ENCODE measurements around the gene ZNF268.
A peak's percentile ranks its signal among the peaks of the same experiment; 100 is the strongest.

ZNF268 gene

DNA sequence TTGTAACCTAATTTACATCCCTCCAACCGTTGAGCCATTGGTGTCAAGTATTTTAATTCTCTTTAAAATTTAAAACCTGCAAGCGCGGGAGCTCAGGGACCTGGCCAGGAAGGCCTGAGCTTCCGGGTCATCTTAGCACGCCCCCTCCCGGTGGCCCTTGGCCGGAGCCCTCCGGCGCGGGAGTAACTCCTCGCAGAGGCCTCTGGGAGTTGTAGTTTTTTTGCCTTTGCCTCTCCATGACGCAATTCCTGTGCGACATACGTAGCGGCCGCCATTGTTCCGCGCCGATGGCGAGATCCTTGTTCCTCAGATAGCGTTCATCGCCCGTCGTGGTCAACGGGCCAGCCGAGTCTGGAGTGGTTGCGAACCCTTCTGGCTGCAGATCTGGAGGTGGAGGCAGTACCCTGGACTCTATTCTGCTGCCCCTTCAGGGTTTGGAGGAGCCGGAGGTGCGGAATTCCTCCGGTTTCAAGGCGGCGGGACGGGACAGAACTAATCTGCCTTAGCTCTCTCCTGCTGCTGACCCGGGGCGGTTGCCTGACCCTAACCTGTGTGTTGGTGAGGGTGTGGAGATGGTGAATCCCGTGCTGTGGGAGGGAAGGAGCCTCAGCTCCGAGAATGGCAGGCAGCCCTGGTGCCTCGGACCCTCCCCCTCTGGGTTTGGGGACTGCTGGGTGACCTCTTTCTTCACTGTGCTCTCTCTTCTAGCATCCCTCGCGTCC, at the start of gene ZNF268:
Gene ZNF268, plus strand, starts transcription at position 258 of the 722 bp plus-strand sequence. CDS start 503 bp downstream, outside the sequence.
- peak; percentile 84 for DNase-seq (ENCODE audit: low read depth)

DNA sequence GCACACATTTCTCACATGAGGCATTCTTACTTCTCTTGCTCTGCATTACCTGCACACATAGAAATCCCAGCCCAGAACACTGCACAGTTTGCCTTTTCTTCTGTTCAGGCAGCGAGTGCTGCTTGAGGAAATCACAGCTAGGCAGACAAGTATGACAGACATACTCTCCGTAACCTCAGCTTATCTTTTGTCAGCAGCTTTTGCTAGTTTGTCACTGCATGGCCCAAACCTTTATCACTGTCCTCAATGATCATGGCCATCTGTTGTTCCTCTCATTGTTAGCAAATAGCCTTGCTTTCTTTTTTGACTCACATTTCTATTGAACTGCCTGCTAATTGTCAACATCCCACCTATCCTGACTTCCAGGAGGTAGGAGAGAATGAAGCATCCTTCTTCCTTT, 45.5 kb upstream of the ZNF268 start:
- DNase-seq (ENCODE audit: low read depth), result no peak

DNA sequence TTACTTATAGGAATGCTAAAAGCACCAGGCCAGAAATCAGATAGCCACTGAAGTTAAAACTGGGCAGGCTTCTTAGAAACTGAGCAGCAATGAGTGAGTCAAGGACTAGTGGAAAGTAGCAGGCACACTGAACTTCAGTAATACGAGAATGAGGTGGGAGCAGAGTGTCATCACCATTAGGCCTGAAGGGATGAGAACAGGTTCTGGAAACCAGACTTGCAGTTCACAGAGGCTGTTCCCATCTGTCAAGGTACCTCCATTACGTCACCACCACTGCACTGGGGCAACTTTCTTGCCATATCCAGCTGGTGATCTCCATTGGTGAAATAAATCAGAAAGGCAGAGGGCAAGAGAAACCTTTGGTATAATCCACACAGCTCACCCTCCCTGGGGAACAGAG, 35.3 kb upstream of the ZNF268 start:
- no peak for DNase-seq (ENCODE audit: low read depth)

DNA sequence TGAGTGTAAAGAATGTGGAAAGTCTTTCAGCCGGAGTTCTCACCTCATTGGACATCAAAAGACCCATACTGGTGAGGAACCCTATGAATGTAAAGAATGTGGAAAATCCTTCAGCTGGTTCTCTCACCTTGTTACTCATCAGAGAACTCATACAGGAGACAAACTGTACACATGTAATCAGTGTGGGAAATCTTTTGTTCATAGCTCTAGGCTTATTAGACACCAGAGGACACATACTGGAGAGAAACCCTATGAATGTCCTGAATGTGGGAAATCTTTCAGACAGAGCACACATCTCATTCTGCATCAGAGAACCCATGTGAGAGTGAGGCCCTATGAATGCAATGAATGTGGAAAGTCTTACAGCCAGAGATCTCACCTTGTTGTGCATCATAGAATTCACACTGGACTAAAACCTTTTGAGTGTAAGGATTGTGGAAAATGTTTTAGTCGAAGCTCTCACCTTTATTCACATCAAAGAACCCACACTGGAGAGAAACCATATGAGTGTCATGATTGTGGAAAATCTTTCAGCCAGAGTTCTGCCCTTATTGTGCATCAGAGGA, 25.1 kb upstream of the ZNF268 start:
- no peak for DNase-seq (ENCODE audit: low read depth)

DNA sequence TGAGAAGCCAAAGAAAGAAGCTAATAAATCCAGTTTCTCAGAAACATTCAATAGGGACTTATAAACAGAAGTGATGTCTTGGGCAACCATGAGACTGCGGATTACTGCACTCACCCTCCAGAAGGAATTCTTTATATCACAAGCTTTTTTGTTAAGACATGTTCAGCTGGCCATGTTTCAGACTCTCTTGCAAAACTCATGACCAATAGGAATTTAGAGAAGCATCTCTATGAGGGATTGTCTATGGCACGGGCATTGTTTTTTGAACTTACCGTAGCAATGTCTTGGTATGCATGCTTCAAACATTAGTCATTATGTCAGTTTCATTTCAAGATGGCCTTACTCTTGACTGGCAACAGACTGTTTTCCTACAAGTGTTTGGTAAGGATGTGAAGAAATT, 15.5 kb upstream of the ZNF268 start:
- DNase-seq (ENCODE audit: low read depth), result no peak

DNA sequence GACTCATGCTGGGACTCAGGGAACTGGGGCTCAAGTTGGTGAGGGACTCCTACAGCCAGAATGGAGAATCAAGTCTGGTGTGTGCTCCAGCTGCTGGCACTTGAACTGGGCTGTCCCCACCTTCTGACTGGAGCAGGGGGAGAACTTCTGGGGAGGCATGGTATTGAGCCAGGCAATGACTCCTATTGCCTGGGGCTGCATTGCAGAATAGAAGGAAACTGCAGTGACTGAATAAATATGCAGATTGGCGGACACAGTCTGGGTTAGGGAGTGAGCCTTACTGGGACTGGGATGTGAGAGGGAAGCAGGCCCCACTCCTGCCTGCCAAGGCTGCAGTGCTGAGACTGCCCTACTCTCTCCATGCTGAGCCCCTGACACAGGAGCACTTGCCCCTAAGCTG, 8.8 kb upstream of the ZNF268 start:
- DNase-seq (ENCODE audit: low read depth), result no peak

DNA sequence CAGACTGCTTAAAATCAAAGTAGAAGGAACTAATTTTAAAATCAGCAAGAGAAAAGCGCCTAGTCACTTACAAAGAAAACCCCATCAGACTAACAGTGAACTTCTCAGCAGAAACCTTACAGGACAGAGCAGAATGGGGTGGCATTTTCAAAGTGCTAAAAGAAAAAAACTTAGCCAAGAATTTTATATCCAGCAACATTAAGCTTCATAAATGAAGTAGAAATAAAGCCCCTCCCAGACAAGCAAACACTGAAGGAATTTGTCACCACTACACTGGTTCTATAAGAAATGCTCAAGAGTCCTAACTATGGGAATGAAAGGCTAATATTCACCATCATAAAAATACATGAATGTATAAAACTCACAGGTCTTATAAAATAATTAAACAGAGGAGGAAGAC, 6.4 kb upstream of the ZNF268 start:
- DNase-seq (ENCODE audit: low read depth), result no peak

DNA sequence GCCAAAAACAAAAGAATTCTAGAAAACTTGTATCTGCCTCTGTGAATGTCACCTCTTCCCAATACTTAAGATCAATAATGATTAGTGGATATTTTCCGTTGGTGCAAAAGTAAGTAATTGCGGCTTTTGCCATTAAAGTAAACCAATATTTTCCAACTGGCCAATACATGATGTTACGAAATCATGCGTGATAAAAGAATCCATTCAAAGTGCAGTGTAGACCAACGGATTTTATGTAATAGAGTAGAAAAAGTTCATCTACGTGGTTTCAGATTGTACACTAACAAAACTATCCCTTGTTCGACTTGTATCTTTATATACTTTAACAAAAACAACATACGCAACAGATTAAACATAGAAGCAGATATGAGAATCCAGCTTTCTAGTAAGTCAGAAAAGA, 626 bp upstream of the ZNF268 start:
- no peak for DNase-seq (ENCODE audit: low read depth)

DNA sequence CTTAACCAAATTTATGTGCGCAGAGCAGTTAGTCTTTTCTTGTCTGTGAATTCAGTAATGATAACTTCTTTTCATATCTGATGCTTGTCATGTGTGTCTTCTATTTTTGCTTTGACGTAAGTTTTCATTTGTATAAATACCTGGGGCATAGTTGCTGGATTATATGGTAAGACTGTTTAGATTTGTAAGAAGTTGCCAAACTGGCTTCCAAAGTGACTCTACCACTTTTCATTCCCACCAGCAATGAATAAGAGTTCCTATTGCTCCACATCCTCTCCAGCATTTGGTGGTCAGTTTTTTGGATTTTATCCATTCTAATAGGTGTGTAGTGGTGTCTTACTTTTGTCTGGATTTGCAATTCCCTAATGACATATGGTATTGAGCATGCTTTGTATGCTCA, 8.9 kb downstream of the ZNF268 start:
- DNase-seq (ENCODE audit: low read depth), result no peak

DNA sequence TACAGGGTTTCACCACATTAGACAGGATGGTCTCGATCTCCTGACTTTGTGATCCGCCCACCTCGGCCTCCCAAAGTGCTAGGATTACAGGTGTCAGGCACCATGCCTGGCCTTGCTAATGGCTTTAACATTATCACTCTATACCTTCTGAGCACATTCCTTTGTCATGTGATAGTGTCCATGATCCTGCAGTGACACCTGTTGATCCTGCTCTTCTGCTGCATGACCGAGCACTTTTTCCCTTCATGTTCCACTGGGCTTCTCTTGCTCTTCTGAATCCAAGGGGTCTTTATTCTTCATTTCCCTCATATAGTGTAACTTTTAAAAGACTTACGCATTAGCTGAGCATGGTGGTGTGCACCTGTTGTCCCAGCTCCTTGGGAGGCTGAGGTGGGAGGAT, 11.6 kb downstream of the ZNF268 start:
- no peak for DNase-seq (ENCODE audit: low read depth)

DNA sequence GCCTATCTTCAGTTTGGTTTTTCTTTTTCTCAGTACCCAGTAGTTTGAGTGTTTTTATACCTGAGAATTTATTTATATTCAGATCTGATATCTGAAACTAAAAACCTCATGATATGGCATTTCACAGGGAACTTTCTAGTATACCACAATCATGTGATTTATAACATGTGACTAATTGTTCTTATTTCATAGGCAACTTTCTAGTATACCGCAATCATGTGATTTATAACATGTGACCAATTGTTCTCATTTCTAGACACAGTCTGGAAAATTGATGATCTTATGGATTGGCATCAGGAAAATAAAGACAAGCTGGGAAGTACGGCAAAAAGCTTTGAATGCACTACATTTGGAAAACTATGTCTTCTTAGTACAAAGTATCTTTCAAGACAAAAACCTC, 20.6 kb downstream of the ZNF268 start:
- DNase-seq (ENCODE audit: low read depth), result no peak

DNA sequence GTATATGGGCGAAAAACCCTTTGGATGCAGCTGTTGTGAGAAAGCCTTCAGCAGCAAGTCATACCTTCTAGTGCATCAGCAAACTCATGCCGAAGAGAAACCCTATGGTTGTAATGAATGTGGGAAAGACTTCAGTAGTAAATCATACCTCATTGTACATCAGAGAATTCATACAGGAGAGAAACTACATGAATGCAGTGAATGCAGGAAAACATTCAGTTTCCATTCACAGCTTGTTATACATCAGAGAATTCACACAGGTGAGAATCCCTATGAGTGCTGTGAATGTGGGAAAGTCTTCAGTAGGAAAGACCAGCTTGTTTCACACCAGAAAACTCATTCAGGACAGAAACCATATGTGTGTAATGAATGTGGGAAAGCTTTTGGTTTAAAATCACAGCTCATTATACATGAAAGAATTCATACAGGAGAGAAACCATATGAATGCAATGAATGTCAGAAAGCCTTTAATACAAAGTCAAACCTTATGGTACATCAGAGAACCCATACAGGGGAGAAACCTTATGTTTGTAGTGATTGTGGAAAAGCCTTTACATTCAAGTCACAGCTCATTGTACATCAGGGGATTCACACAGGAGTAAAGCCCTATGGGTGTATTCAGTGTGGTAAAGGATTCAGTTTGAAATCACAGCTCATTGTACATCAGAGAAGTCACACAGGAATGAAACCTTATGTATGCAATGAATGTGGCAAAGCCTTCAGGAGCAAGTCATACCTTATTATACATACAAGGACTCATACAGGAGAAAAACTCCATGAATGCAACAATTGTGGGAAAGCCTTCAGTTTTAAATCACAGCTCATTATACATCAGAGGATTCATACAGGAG, 21.4 kb downstream of the ZNF268 start:
- DNase-seq (ENCODE audit: low read depth), result no peak

DNA sequence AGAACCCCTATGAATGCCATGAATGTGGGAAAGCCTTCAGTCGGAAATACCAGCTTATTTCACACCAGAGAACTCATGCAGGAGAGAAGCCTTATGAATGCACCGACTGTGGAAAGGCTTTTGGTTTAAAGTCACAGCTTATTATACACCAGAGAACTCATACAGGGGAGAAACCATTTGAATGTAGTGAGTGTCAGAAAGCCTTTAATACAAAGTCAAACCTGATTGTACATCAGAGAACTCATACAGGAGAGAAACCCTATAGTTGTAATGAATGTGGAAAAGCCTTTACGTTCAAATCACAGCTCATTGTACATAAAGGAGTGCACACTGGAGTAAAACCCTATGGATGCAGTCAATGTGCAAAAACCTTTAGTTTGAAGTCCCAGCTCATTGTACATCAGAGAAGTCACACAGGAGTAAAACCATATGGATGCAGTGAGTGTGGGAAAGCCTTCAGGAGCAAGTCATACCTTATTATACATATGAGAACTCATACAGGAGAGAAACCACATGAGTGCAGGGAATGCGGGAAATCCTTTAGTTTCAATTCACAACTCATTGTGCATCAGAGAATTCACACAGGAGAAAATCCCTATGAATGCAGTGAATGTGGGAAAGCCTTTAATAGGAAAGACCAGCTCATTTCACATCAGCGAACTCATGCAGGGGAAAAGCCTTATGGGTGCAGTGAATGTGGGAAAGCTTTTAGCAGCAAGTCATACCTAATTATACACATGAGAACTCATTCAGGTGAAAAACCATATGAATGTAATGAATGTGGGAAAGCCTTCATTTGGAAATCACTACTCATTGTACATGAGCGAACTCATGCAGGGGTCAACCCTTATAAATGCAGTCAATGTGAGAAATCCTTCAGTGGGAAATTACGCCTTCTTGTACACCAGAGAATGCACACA, 22.3 kb downstream of the ZNF268 start:
- DNase-seq (ENCODE audit: low read depth), result no peak

DNA sequence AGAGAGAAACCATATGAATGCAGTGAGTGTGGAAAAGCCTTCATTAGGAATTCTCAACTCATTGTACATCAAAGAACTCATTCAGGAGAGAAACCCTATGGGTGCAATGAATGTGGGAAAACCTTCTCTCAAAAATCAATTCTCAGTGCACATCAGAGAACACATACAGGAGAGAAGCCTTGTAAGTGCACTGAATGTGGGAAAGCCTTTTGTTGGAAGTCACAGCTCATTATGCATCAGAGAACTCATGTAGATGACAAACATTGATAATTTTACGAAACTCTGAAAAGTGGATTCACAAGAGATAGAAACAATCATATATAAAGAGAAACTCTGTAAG, 22.9 kb downstream of the ZNF268 start:
- DNase-seq (ENCODE audit: low read depth), result no peak

DNA sequence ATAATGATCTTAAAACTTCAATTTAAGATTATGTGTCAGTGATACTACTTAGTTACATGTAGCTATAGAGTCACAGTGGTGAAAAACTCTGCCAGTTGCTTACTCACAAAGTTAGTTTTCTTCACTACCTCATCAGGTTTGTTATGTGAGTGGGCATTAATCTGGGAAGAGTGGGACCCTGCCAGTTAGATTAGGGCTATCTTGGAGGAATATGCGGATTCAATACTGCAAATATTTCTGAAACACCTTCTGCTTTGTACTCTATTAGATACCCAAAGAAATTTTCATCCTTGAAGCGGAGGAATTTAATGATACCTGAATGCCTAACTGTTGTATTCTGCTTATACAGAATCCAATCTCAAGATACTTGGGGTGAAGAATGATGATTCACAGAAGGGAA, 25.1 kb downstream of the ZNF268 start:
- no peak for DNase-seq (ENCODE audit: low read depth)

DNA sequence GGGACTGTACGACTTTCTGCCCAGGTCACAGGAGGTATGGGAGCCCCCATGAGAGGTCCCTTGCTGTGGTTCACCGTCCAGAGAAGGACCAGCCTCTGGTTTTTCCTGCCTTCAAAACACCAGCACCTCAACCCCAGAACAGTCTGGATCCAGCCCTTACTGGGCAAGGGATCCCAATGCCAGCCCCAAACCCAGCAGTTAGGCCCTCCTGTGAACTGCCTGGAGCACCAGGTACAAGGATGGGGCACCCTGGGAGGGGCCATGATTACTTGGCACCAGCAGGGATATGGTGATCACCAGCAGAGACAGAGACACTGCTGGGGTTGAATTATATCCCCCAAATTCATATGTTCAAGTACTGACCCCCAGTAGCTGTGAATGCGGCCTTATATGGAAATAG, 34.4 kb downstream of the ZNF268 start:
- no peak for DNase-seq (ENCODE audit: low read depth)

DNA sequence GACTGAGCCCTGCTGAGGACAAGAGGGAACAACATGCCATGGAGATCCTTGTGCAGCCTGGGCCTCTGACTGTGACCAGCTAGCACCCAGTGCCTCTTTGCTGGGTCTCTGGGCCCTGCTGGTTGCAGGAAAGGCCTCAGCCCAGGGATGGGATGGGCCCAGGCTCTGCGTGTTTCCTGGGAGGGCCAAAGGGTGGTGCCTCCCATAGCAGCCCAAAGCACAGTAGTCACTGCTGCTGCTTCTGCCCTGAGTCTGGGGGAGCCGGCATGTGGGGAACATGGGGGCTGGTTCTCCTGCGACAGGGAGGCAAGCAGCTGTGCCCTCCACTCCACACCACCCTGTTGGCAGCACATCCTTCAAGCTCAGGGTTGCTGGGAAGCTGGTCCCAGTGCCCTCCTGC, 35.9 kb downstream of the ZNF268 start:
- no peak for DNase-seq (ENCODE audit: low read depth)

DNA sequence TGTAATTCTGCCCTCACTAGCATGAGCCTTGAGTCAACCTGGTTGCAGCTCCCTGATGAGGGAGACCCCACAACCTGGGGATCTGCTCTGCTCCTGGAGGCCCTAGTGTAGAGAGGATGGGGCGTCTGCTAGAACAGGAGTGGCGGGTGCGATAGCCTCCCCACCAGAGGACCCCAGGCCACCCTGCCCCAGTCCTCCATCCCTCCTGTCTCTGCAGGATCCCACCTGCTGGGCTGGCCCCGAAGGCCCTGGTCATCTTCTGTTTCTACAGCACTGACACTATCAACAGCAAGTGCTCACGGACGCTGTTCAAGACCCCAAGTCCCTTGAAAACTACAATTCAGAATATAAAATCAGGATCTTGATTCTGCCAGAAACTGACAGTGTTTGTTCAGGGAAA, 39.2 kb downstream of the ZNF268 start:
- no peak for DNase-seq (ENCODE audit: low read depth)

DNA sequence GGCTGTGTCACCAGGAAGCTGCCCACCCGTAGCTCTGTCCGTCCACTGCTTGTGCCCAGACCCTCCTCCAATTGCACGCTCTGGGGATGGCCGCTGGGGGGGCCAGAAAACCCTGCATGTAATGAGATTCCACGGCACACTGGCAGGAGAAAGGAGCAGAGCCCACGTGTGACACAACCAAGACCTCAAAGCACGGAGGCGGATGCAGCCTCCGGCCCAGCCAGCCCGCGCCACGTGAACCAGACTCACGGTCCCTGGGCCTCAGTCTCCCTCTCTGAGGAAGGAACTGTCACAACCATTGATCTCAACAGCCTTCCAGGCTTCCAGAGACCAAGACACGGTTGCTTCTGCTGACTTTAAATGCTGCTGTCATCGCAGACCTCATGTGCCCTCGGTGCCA, 39.9 kb downstream of the ZNF268 start:
- no peak for DNase-seq (ENCODE audit: low read depth)

DNA sequence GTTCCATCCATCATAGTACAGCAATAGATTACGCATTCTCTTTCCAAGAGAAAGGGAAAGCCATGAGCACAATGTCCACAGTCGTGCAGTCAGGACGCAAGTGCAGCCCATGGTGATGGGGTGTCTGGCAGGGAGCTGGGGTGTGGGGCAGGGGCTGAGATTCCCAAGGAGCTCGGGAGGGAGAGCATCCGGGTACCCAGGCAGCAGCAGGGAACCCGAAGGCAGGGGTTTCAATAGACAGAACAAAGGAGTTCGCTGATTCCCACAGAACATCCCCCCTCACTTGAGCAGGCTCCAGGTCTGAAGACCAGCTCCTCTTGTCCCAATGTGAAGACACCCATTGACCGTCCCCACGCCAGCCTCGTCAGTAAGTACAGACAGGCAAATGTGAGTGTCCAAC, 40.9 kb downstream of the ZNF268 start:
- no peak for DNase-seq (ENCODE audit: low read depth)

DNA sequence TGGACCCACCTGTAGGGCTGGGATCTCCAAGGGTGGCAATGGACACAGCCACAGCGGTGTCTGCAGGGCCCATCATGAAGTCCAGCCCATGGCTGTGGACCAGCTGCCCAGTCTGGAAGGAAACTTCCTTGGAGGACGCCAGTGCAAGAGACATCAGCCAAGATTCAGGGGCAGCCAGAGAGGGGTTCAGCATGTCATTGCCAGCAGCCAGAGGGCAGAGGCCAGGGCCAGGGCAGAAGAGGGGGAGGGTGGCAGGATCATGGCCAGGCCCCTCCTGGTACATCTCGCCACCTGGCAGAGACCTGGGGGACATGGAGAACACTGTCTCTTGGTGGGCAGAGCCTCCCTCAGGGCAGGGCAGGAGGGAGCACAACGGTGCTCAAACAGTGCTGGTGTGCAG, 44.2 kb downstream of the ZNF268 start:
- DNase-seq (ENCODE audit: low read depth), result no peak

DNA sequence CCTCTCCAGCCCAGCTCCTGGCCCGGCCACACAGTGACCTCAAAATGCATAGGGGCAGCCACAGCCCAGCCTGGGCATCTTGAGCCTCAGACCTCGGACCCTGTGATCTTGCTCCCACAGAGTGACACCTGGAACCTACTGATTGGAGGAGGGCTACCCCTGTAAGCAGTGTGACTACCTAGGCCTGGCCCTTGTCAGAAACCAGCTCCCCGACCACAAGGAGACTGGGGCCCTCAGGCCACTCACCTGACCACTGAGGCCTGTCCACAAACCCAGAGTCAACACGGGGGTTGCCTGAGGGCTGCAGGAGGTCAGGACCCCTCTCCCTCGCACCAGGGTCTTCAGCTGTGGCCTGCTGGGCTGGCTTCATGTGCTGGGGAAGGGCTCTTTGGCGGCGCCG, 45.4 kb downstream of the ZNF268 start:
- no peak for DNase-seq (ENCODE audit: low read depth)
